Smooth muscle cell (in vitro differentiated cells): ENCODE measurements around the gene GPR108. TPM values are rescaled to one million over a fixed set of nuclear protein-coding genes. Genes with fewer than 3 reads are reported as not detected.

Experiments
- DNase-seq: peaks from one replicate; lab custom pipeline; 2025; ENCODE audit not compliant: unreplicated experiment; lab: John Stamatoyannopoulos, UW
- H2AFZ ChIP-seq: fragments of 200-600 bp; sonication (generic); 2 replicates; pipeline ENCODE4 v1.6.0; 2016; ENCODE audit warnings: antibody characterized with exemption, low read depth, mild to moderate bottlenecking
- H3F3A ChIP-seq: fragments of 200-600 bp; sonication (generic); 2 replicates; pipeline ENCODE4 v1.6.0; 2017; ENCODE audit warnings: antibody characterized with exemption, low read depth
- H3K27ac ChIP-seq: fragments of 200-600 bp; sonication (generic); 2 replicates; pipeline ENCODE4 v1.5.1; 2016; ENCODE audit warnings: low read depth, mild to moderate bottlenecking
- H3K27me3 ChIP-seq: fragments of 200-600 bp; sonication (generic); 2 replicates; pipeline ENCODE4 v1.6.1; 2016; ENCODE audit warnings: low read depth, mild to moderate bottlenecking
- H3K36me3 ChIP-seq: fragments of 200-600 bp; sonication (generic); 2 replicates; pipeline ENCODE4 v1.5.1; 2016; ENCODE audit warnings: low read depth
- H3K4me1 ChIP-seq: fragments of 200-600 bp; sonication (generic); 2 replicates; pipeline ENCODE4 v1.5.1; 2016; ENCODE audit warnings: low read depth
- H3K4me2 ChIP-seq: fragments of 200-600 bp; sonication (generic); 2 replicates; pipeline ENCODE4 v1.6.0; 2016; ENCODE audit warnings: mild to moderate bottlenecking
- H3K4me3 ChIP-seq: fragments of 200-600 bp; sonication (generic); 2 replicates; pipeline ENCODE4 v1.5.1; 2016; ENCODE audit warnings: mild to moderate bottlenecking
- H3K79me2 ChIP-seq: fragments of 200-600 bp; sonication (generic); 2 replicates; pipeline ENCODE4 v1.6.0; 2016; ENCODE audit warnings: low read depth, mild to moderate bottlenecking
- H3K9ac ChIP-seq: fragments of 200-600 bp; sonication (generic); 2 replicates; pipeline ENCODE4 v1.6.0; 2016; ENCODE audit warnings: low read depth
- H3K9me3 ChIP-seq: fragments of 200-600 bp; sonication (generic); replicated peaks from 2 replicates; pipeline ENCODE4 v1.5.1; 2016; ENCODE audit warnings: low read depth
- H4K20me1 ChIP-seq: fragments of 200-600 bp; sonication (generic); 2 replicates; pipeline ENCODE4 v1.6.0; 2016; ENCODE audit warnings: low read depth
- CTCF ChIP-seq: fragments of 200-600 bp; sonication (generic); IDR thresholded peaks from 2 replicates; pipeline ENCODE4 v1.5.1; 2017; ENCODE audit warnings: borderline replicate concordance, mild to moderate bottlenecking, antibody characterized with exemption; ENCODE audit not compliant: insufficient read depth, poor library complexity, severe bottlenecking
- WGBS: methylation state at CpG from one replicate; pipeline ENCODE4 v1.1.7; 2016; ENCODE audit warnings: low lambda C conversion rate; 5-methylcytosine and 5-hydroxymethylcytosine counted together
- polyA plus RNA-seq: library from polyadenylated mRNA; unstranded; fragments of >200 nt; fragmentation: Nextera tagmentation; extraction: Ambion mirVana; gene quantifications from 2 replicates; pipeline ENCODE4 v1.2.1, GENCODE V29; 2016
- total RNA-seq: library from RNA; depleted of rRNA; stranded (reverse); fragments of >200 nt; gene quantifications from 2 replicates; pipeline ENCODE4 v1.2.3, GENCODE V29; 2014

GPR108 gene
- total and polyA plus RNA-seq, 2 experiments from 2014 or later: 34.4 to 62.1 TPM

DNA sequence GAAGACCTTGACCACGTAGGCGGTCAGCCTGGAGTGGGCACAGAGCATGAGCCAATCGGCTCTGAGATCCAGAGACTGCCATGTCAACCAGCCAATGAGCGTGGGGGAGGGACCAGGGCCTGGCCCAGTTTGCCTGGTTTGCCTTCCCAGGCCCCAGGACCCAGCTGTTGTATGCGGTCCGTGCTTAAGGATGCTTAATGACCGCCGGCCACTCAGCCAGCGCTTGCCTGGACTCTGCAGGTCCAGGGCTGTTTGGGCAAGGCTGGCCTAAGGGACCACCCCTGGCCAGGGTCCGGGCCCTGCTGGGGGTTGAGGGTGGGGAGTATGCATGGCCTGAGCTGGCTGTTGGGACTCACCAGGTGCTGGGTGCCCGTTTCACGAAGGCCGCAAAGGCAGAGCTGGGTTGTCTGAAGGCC, 44.3 kb downstream of the GPR108 start:
- Histone ChIP-seq H3K36me3 (no peaks in the 10 kb centered on the region), H3K27ac (no peak overlapping the region), H3K4me3 (no peak overlapping the region), H3K79me2 (no peaks in the 10 kb centered on the region), H2AFZ (no peak overlapping the region), H3K4me1 (no peaks in the 10 kb centered on the region), H3K9me3 (no peaks in the 10 kb centered on the region), H3K9ac (no peak overlapping the region), H4K20me1 (no peaks in the 10 kb centered on the region), H3K4me2 (no peak overlapping the region), H3F3A (no peaks in the 10 kb centered on the region), H3K27me3 (no peaks in the 10 kb centered on the region)
- no peak for TF ChIP-seq CTCF
- DNase-seq: no peak
- WGBS: 90% methylated on average over 13 of the region's 13 CpGs

- no peaks in the 10 kb centered on the region for H3K9me3 ChIP-seq
- no peak overlapping the region for H3K27ac ChIP-seq
- DNase-seq: no peak
- no peaks in the 10 kb centered on the region for H3K27me3 ChIP-seq
- TF ChIP-seq CTCF: no peak
- H3K79me2 ChIP-seq: no peaks in the 10 kb centered on the region
- no peaks in the 10 kb centered on the region for H4K20me1 ChIP-seq
- H3K9ac ChIP-seq: no peak overlapping the region
- 85% methylated on average over 10 of the region's 10 CpGs for whole genome bisulfite sequencing
- H3K4me2 ChIP-seq: no peak overlapping the region
- no peak overlapping the region for H3K4me3 ChIP-seq
- H3K36me3 ChIP-seq: no peaks in the 10 kb centered on the region
- H3K4me1 ChIP-seq: no peaks in the 10 kb centered on the region
- H3F3A ChIP-seq: no peaks in the 10 kb centered on the region
- no peak overlapping the region for H2AFZ ChIP-seq
Measured at GRCh38 chr19:6692027-6692426, 45.4 kb downstream of the GPR108 start.

- DNase-seq: no peak
Measured at GRCh38 chr19:6691342-6691741, 46.0 kb downstream of the GPR108 start.

More at GRCh38 chr19:6691342-6691741, 46.0 kb downstream of the GPR108 start:
- Histone ChIP-seq H3K79me2 (no peaks in the 10 kb centered on the region), H3K27ac (no peak overlapping the region), H3K4me2 (no peak overlapping the region), H3K36me3 (no peaks in the 10 kb centered on the region), H4K20me1 (no peaks in the 10 kb centered on the region), H2AFZ (no peak overlapping the region), H3K4me3 (no peak overlapping the region), H3K27me3 (no peaks in the 10 kb centered on the region), H3K9me3 (no peaks in the 10 kb centered on the region), H3F3A (no peaks in the 10 kb centered on the region), H3K9ac (no peak overlapping the region), H3K4me1 (no peaks in the 10 kb centered on the region)
- TF ChIP-seq CTCF: no peak
- WGBS: 93% methylated on average over 8 of the region's 8 CpGs
